ENCODE measurements around the gene LBP.

The LBP gene

GRCh38 chr20:38317422-38317821 lies 28.9 kb upstream of the LBP start:
- Histone ChIP-seq H3K4me3 (no peak overlapping the region), H3K27ac (no peak overlapping the region)
- DNase-seq (ENCODE audit: low spot score): no peak
- TF ChIP-seq CTCF (IDR thresholded peaks at IDR 0.05): no peak

DNA sequence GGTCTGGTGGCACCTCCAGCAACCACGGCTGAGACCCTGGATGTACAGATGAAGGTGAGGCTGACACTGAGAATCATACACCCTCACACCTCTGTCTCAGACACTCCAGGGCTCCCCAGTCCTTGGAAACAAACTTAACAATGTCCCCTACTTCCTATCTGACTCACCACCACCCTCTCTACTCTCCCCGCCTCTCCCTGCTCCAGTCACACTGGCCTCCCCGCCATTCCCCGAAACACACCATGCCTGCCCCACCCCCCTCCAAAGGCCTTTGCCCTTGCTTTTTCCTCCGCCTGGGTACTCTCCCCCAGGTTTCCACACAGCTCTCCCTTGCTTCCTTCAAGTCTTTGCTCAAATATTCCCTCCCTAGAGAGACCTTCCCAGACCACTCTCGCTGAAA lies 26.1 kb upstream of the LBP start:
- DNase-seq (ENCODE audit: low spot score): no peak
- no peak for TF ChIP-seq CTCF (IDR thresholded peaks at IDR 0.05)
- H3K27ac ChIP-seq: no peak overlapping the region
- no peak overlapping the region for H3K4me3 ChIP-seq

DNA sequence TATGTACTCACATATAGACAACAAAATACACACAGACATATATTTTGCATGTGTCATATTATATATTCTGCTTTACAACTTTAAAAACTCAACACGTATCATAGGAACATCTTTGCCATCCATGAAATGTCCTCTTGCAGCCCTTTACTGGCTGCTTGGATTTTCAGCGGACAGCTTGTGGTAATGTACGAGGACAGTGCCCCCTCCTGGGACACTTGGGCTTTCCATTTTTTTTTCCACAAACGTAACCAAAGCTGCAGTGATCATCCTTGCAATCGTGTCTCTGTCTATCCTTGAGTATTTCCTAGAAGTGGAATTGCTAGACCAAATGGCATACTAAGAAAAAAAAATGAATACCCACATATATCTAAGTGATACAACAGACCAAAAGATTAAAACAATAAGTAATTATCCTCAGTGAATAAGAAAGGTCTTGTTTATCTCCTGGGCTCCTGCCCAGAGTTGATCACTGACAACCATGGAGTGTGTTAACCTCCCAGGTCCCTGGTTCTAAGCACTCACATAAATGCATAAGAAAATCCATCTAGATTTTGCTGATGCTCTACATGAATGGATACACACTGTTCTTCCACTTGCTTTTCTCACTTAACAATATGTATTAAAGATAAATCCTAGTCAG lies 24.2 kb upstream of the LBP start:
- no peak overlapping the region for H3K27ac ChIP-seq
- TF ChIP-seq CTCF (IDR thresholded peaks at IDR 0.05): peak; percentile 57
- H3K4me3 ChIP-seq: no peak overlapping the region
- DNase-seq (ENCODE audit: low spot score): no peak

DNA sequence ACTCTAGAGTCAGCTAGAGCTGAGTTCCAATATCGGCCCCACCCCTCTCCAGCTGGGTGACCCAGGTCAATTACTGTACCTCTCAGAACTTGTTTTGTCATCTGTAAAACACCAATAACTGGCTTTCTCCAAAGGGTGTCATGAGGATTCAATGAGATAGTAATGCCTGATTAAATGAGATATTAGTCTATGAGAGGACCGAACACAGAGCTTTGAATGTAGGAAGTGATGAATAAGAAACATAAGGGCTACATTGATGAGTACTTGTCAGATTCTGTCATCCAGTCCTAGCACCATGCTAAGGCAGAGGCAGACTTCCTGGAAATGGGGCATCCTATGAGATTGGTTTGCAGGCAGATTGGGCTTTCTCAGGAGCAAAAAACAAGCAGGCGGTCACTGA lies 22.1 kb upstream of the LBP start:
- Histone ChIP-seq H3K27ac (no peak overlapping the region), H3K4me3 (no peak overlapping the region)
- DNase-seq (ENCODE audit: low spot score): no peak
- TF ChIP-seq CTCF (IDR thresholded peaks at IDR 0.05): no peak

DNA sequence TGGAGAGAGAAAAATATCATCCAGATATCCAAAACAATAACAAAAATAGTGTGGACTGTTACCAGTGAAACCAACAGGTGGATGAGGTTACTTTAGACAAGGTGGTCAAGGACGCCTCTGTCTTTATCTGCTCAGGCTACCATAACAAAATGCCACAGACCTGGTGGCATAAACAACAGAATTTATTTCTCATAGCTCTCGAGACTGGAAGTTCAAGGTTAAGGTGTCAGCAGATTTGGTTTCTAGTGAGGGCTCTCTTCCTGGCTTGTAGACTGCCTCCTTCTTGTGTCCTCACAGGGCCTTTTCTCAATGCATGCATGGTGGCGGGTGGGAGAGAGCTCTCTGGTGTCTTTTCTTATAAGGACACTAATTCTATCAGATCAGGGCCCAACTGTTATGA lies 21.1 kb upstream of the LBP start:
- no peak for DNase-seq (ENCODE audit: low spot score)
- no peak for TF ChIP-seq CTCF (IDR thresholded peaks at IDR 0.05)
- H3K27ac ChIP-seq: no peak overlapping the region
- no peak overlapping the region for H3K4me3 ChIP-seq

GRCh38 chr20:38325905-38326304 lies 20.4 kb upstream of the LBP start:
- no peak overlapping the region for H3K27ac ChIP-seq
- no peak overlapping the region for H3K4me3 ChIP-seq
- TF ChIP-seq CTCF (IDR thresholded peaks at IDR 0.05): no peak
- DNase-seq (ENCODE audit: low spot score): no peak

- no peak for DNase-seq (ENCODE audit: low spot score)
- no peak overlapping the region for H3K4me3 ChIP-seq
- TF ChIP-seq CTCF (IDR thresholded peaks at IDR 0.05): no peak
These were observed 20.0 kb upstream of the LBP start for GRCh38 chr20:38326309-38326708.

More at GRCh38 chr20:38326309-38326708, 20.0 kb upstream of the LBP start:
- H3K27ac ChIP-seq: no peak overlapping the region

Measured in coronary artery (tissue), 2 donors.